NCI-H82 (cell line): Measurements from ENCODE around the gene BRPF1.
A peak's percentile ranks its signal among the peaks of the same experiment; 100 is the strongest.

Experiments
- DNase-seq: peaks from one replicate; lab custom pipeline; 2025; lab: John Stamatoyannopoulos, UW

BRPF1 gene

GRCh38 chr3:9703736-9704346 is 27.7 kb upstream of the BRPF1 start, which contains the start of gene CPNE9:
Gene CPNE9, plus strand, starts transcription at chr3:9703833. Its CDS starts 164 bp downstream, at chr3:9703997.
- DNase-seq, result peak; percentile 23

GRCh38 chr3:9704347-9705322 is 26.9 kb upstream of the BRPF1 start:
- peak; percentile 73 for DNase-seq

GRCh38 chr3:9710174-9710739 is 21.3 kb upstream of the BRPF1 start:
- DNase-seq, result no peak

- no peak for DNase-seq
Observed at GRCh38 chr3:9712415-9712814, 19.1 kb upstream of the BRPF1 start.

GRCh38 chr3:9713142-9713541 is 18.4 kb upstream of the BRPF1 start:
- DNase-seq, result no peak

GRCh38 chr3:9715136-9715535 is 16.4 kb upstream of the BRPF1 start:
- DNase-seq, result peak; percentile 29

GRCh38 chr3:9715764-9716437 is 15.6 kb upstream of the BRPF1 start:
- no peak for DNase-seq

GRCh38 chr3:9716801-9717555 is 14.6 kb upstream of the BRPF1 start:
- DNase-seq, result no peak

- DNase-seq, result no peak
Observed at GRCh38 chr3:9717563-9717962, 14.0 kb upstream of the BRPF1 start.

GRCh38 chr3:9718118-9718517 is 13.4 kb upstream of the BRPF1 start:
- no peak for DNase-seq

- DNase-seq, result no peak
Observed at GRCh38 chr3:9721015-9721699, 10.4 kb upstream of the BRPF1 start.

GRCh38 chr3:9721700-9722060 is 9.9 kb upstream of the BRPF1 start:
- no peak for DNase-seq

- DNase-seq, result no peak
Observed at GRCh38 chr3:9725775-9726515, 5.6 kb upstream of the BRPF1 start.

GRCh38 chr3:9727041-9727595 is 4.4 kb upstream of the BRPF1 start:
- DNase-seq, result peak; percentile 78

GRCh38 chr3:9727743-9728142 is 3.8 kb upstream of the BRPF1 start:
- no peak for DNase-seq

- DNase-seq, result no peak
Observed at GRCh38 chr3:9729419-9729818, 2.1 kb upstream of the BRPF1 start.

GRCh38 chr3:9730657-9731205 is 804 bp upstream of the BRPF1 start:
- peak; percentile 94 for DNase-seq

GRCh38 chr3:9732080-9732739 is 675 bp downstream of the BRPF1 start:
- DNase-seq, result peak; percentile 21

- peak; percentile 7 for DNase-seq
Observed at GRCh38 chr3:9732740-9733115, 1.2 kb downstream of the BRPF1 start.
